MCF 10A (cell line): Measurements from ENCODE around the gene GRAMD4. TPM values are rescaled to one million over a fixed set of nuclear protein-coding genes. Genes with fewer than 3 reads are reported as not detected.

Source experiments
- BruUV-seq: library from RNA; stranded (reverse); fragments of 400-500 nt; replicated peaks from 2 replicates; lab custom pipeline; 2021; lab: Mats Ljungman, UMichigan
- CTCF ChIA-PET: fragments of 300-600 bp; sonication (Branson Sonifier 250); formaldehyde crosslinking; extraction: SDS; loops from one replicate; lab custom pipeline; 2021; ENCODE audit warnings: antibody characterized with exemption, inconsistent platforms; lab: Yijun Ruan, JAX
- POLR2A ChIA-PET: fragments of 300-600, 350-650 bp; sonication (Branson Sonifier 250); formaldehyde crosslinking; extraction: SDS; loops from one replicate; lab custom pipeline; 2020; ENCODE audit warnings: antibody characterized with exemption, inconsistent platforms; lab: Yijun Ruan, JAX
- DNase-seq: peaks from one replicate; pipeline ENCODE4 v3.0.0-alpha.2; 2018; ENCODE audit not compliant: unreplicated experiment
- H3K27ac Mint-ChIP-seq: one replicate; pipeline ENCODE4 v1.8.0; 2022; ENCODE audit warnings: mild to moderate bottlenecking, low read depth, mixed read lengths; ENCODE audit not compliant: unreplicated experiment
- H3K27me3 Mint-ChIP-seq: one replicate; pipeline ENCODE4 v1.8.0; 2022; ENCODE audit warnings: mixed read lengths; ENCODE audit not compliant: insufficient read depth, unreplicated experiment
- H3K36me3 Mint-ChIP-seq: one replicate; pipeline ENCODE4 v1.8.0; 2022; ENCODE audit warnings: mild to moderate bottlenecking, moderate library complexity, mixed read lengths; ENCODE audit not compliant: insufficient read depth, unreplicated experiment
- H3K4me1 Mint-ChIP-seq: one replicate; pipeline ENCODE4 v1.8.0; 2022; ENCODE audit warnings: mixed read lengths; ENCODE audit not compliant: insufficient read depth, unreplicated experiment
- H3K4me3 Mint-ChIP-seq: one replicate; pipeline ENCODE4 v1.8.0; 2022; ENCODE audit warnings: mild to moderate bottlenecking, moderate library complexity, mixed read lengths; ENCODE audit not compliant: unreplicated experiment
- H3K9me3 Mint-ChIP-seq: one replicate; pipeline ENCODE4 v1.8.0; 2022; ENCODE audit warnings: mixed read lengths; ENCODE audit not compliant: unreplicated experiment
- CTCF ChIP-seq: fragments of 200-600 bp; IDR thresholded peaks from one replicate; pipeline ENCODE4 v1.8.0; 2022; ENCODE audit warnings: antibody characterized with exemption, mild to moderate bottlenecking; ENCODE audit not compliant: unreplicated experiment
- intact Hi-C: fragments of 100-400 bp; cut with micrococcal nuclease; formaldehyde crosslinking; loops from 2 replicates; pipeline ENCODE4 v1.14.1; 2022
- total RNA-seq: library from RNA; stranded (reverse); gene quantifications from 2 replicates; pipeline ENCODE4 v1.2.3, GENCODE V29; 2022

The GRAMD4 gene
- total RNA-seq, 1 experiment from 2014 or later = 15.6 TPM

GRCh38 chr22:46659059-46659790, 39.0 kb downstream of the GRAMD4 start:
- H3K4me1 Mint-ChIP-seq = peaks cover 31% of the 10 kb centered on the region
- no peak overlapping the region for H3K27ac Mint-ChIP-seq
- H3K4me3 Mint-ChIP-seq = no peak overlapping the region
- H3K36me3 Mint-ChIP-seq = peaks cover 6% of the 10 kb centered on the region
- no peak for TF ChIP-seq CTCF
- ChIA-PET POLR2A (no interaction called here), CTCF (interaction anchor here (0.5 to 1.6 kb wide), 3 partner anchors 96 to 140 kb away, joined by 3 to 6 read pairs (median 5); no protein-coding TSS in a partner anchor)
- intact Hi-C loops = no loop called here
- no peaks in the 10 kb centered on the region for H3K27me3 Mint-ChIP-seq
- no peaks in the 10 kb centered on the region for H3K9me3 Mint-ChIP-seq
- no peak for DNase-seq
- no TSS peak for BruUV-seq

GRCh38 chr22:46659791-46660186, 39.6 kb downstream of the GRAMD4 start:
- Mint-ChIP-seq H3K9me3 (no peaks in the 10 kb centered on the region), H3K27ac (no peak overlapping the region), H3K27me3 (no peaks in the 10 kb centered on the region), H3K4me1 (peaks cover 29% of the 10 kb centered on the region), H3K36me3 (peaks cover 11% of the 10 kb centered on the region), H3K4me3 (no peak overlapping the region)
- no peak for TF ChIP-seq CTCF
- DNase-seq = no peak
- intact Hi-C loops = loop anchor here (5.0 kb wide), 1 partner anchor 97 kb away; no protein-coding TSS in a partner anchor
- no TSS peak for BruUV-seq
- CTCF ChIA-PET = interaction anchor here (0.5 to 1.6 kb wide), 3 partner anchors 59 to 113 kb away, joined by 3 to 6 read pairs (median 5); no protein-coding TSS in a partner anchor
- POLR2A ChIA-PET = interaction anchor here (0.6 kb wide), 1 partner anchor 94 kb away, joined by 3 read pairs; no protein-coding TSS in a partner anchor

- Mint-ChIP-seq H3K4me1 (peaks cover 22% of the 10 kb centered on the region), H3K27me3 (no peaks in the 10 kb centered on the region), H3K27ac (peak overlapping the region; percentile 61), H3K4me3 (no peak overlapping the region), H3K9me3 (no peaks in the 10 kb centered on the region), H3K36me3 (peaks cover 11% of the 10 kb centered on the region)
- CTCF ChIA-PET = interaction anchor here (1.6 kb wide), 1 partner anchor 97 kb away, joined by 6 read pairs; no protein-coding TSS in a partner anchor
- POLR2A ChIA-PET = interaction anchor here (0.6 to 0.8 kb wide), 3 partner anchors 8 to 122 kb away, joined by 3 to 6 read pairs (median 3); no protein-coding TSS in a partner anchor
- intact Hi-C loops = loop anchor here (5.0 kb wide), 1 partner anchor 98 kb away; no protein-coding TSS in a partner anchor
- TF ChIP-seq CTCF = no peak
- DNase-seq = peak; percentile 58
- no TSS peak for BruUV-seq
Measured at GRCh38 chr22:46660604-46661201, 40.5 kb downstream of the GRAMD4 start.
